A673 (cell line): ENCODE measurements around the gene LCE7A. TPM values are rescaled to one million over a fixed set of nuclear protein-coding genes. Genes with fewer than 3 reads are reported as not detected.

ENCODE experiments used
- BruUV-seq: library from RNA; stranded (reverse); fragments of 400-500 nt; replicated peaks from 2 replicates; lab custom pipeline; 2021; lab: Mats Ljungman, UMichigan
- CTCF ChIA-PET: fragments of 300-600 bp; sonication (Branson Sonifier 250); formaldehyde crosslinking; loops from one replicate; lab custom pipeline; 2022; ENCODE audit warnings: antibody characterized with exemption; lab: Charles Lee
- POLR2A ChIA-PET: fragments of 300-600 bp; sonication (Branson Sonifier 250); formaldehyde crosslinking; loops from one replicate; lab custom pipeline; 2022; ENCODE audit warnings: antibody characterized with exemption; ENCODE audit not compliant: low non-redundant PET; lab: Charles Lee
- DNase-seq: peaks from one replicate; pipeline ENCODE4 v3.0.0-alpha.2; 2015; ENCODE audit warnings: low spot score
- H3K27ac ChIP-seq: fragments of 200-600 bp; sonication (generic); 2 replicates; pipeline ENCODE4 v1.5.1; 2016; ENCODE audit warnings: mixed run types, low read depth, mild to moderate bottlenecking, mixed read lengths, antibody characterized with exemption, low read length; ENCODE audit not compliant: poor library complexity, severe bottlenecking
- H3K27me3 ChIP-seq: fragments of 200-600 bp; sonication (generic); replicated peaks from 2 replicates; pipeline ENCODE4 v1.6.1; 2017; ENCODE audit warnings: mixed run types, low read depth, mild to moderate bottlenecking, mixed read lengths, antibody characterized with exemption, low read length; ENCODE audit not compliant: insufficient read depth, poor library complexity
- H3K36me3 ChIP-seq: fragments of 200-600 bp; sonication (generic); 2 replicates; pipeline ENCODE4 v1.6.1; 2016; ENCODE audit warnings: mixed run types, mild to moderate bottlenecking, mixed read lengths, antibody characterized with exemption, low read length; ENCODE audit not compliant: insufficient read depth, poor library complexity, severe bottlenecking
- H3K4me1 ChIP-seq: fragments of 200-600 bp; sonication (generic); 2 replicates; pipeline ENCODE4 v1.6.1; 2017; ENCODE audit warnings: mixed run types, mild to moderate bottlenecking, mixed read lengths, antibody characterized with exemption, low read length; ENCODE audit not compliant: insufficient read depth, poor library complexity, severe bottlenecking
- H3K4me3 ChIP-seq: fragments of 200-600 bp; sonication (generic); 2 replicates; pipeline ENCODE4 v1.5.1; 2016; ENCODE audit warnings: low read depth, mixed run types, mild to moderate bottlenecking, mixed read lengths, low read length; ENCODE audit not compliant: poor library complexity, severe bottlenecking
- H3K9me3 ChIP-seq: fragments of 200-600 bp; sonication (generic); 2 replicates; pipeline ENCODE4 v1.6.1; 2016; ENCODE audit warnings: mixed run types, low read depth, mild to moderate bottlenecking, mixed read lengths, antibody characterized with exemption, low read length; ENCODE audit not compliant: poor library complexity, severe bottlenecking
- EZH2 ChIP-seq: fragments of 200-600 bp; sonication (generic); IDR thresholded peaks from 2 replicates; pipeline ENCODE4 v1.6.1; 2017; ENCODE audit warnings: borderline replicate concordance, low read depth, mild to moderate bottlenecking, mixed read lengths, antibody characterized with exemption, low read length; ENCODE audit not compliant: poor library complexity, severe bottlenecking
- intact Hi-C: fragments of 100-400 bp; cut with micrococcal nuclease; formaldehyde crosslinking; loops from one replicate; pipeline ENCODE4 v1.10.0; 2022; ENCODE audit not compliant: unreplicated experiment
- total RNA-seq: library from RNA; stranded (reverse); gene quantifications from 2 replicates; pipeline ENCODE4 v1.2.3, GENCODE V29; 2021
- TF ChIP-seq, protein P1 (sequence below): fragments of 300-800, 200-600 bp; sonication (generic); conservative IDR thresholded peaks from 2 replicates; pipeline ENCODE4 v1.5.1; 2017; ENCODE audit warnings: low read depth, mild to moderate bottlenecking, antibody characterized with exemption, low read length, moderate library complexity, mixed read lengths

LCE7A gene
- total RNA-seq, 1 experiment from 2014 or later = not detected

DNA sequence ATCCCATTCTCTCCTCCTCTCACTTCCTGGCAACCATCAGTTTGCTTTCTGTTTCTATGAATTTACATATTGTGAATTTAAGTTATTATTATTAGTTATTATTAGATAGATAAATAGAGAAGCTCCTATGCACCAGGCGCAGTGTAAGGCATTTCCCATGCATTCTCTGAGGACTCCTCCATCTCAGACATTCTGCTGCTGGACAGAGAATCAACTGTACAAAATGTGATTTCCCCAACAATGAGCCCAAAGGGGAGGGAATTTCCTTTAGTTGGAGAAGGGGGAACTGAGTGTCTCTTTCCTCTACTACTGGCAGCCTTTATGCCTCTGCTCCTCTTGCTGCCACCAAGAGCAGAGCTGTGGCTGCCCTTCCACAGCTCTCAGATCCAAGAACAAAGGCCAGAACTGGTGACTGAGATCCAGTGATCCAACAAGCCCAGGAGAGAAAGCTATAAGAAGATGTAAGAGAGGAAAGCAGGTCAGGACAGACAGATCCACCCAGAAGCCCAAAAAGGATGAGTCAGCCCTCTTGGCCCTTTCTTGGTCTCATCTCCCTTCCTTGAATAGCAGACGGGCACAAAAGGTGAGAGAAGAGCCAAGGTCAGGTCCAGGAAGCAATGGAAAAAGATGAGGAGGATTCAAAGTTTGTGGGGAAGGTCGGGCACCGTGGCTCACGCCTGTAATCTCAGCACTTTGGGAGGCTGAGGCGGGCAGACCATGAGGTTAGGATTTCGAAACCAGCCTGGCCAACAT lies 45.1 kb downstream of the LCE7A start:
- intact Hi-C loops = no loop called here
- Histone ChIP-seq H3K4me1 (no peaks in the 10 kb centered on the region), H3K27ac (no peak overlapping the region), H3K4me3 (no peak overlapping the region), H3K27me3 (peaks cover 47% of the 10 kb centered on the region), H3K36me3 (no peaks in the 10 kb centered on the region), H3K9me3 (no peaks in the 10 kb centered on the region)
- no peak for DNase-seq
- no peak for TF ChIP-seq EZH2
- TF ChIP-seq, protein P1, sequence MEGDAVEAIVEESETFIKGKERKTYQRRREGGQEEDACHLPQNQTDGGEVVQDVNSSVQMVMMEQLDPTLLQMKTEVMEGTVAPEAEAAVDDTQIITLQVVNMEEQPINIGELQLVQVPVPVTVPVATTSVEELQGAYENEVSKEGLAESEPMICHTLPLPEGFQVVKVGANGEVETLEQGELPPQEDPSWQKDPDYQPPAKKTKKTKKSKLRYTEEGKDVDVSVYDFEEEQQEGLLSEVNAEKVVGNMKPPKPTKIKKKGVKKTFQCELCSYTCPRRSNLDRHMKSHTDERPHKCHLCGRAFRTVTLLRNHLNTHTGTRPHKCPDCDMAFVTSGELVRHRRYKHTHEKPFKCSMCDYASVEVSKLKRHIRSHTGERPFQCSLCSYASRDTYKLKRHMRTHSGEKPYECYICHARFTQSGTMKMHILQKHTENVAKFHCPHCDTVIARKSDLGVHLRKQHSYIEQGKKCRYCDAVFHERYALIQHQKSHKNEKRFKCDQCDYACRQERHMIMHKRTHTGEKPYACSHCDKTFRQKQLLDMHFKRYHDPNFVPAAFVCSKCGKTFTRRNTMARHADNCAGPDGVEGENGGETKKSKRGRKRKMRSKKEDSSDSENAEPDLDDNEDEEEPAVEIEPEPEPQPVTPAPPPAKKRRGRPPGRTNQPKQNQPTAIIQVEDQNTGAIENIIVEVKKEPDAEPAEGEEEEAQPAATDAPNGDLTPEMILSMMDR = no peak
- ChIA-PET CTCF (no interaction called here), POLR2A (no interaction called here)
- BruUV-seq = no TSS peak

DNA sequence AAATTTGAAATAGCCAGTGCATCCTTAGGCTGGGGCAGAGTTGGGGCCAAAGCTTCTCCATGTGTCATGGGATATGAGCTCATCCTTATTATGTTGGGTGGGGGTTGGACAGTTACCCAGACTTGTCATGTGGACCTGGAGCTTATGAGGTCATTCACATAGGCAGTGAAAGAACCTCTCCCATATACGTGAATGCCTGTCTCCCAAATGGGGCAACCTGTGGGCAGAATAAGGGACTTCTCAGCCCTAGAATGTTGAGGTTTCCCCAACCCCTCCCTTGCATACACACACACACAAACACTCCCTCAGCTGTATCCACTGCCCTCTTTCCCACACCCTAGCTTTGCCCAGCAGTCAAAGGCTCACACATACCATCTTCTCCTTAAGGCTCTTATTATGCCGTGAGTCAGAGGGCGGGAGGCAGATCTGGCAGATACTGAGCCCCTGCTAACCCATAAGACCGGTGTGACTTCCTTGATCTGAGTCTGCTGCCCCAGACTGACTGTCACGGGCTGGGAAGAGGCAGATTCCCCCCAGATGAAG lies 46.3 kb downstream of the LCE7A start:
- intact Hi-C loops = no loop called here
- Histone ChIP-seq H3K36me3 (no peaks in the 10 kb centered on the region), H3K4me3 (no peak overlapping the region), H3K4me1 (no peaks in the 10 kb centered on the region), H3K9me3 (no peaks in the 10 kb centered on the region), H3K27me3 (peaks cover 39% of the 10 kb centered on the region), H3K27ac (no peak overlapping the region)
- ChIA-PET CTCF (no interaction called here), POLR2A (no interaction called here)
- no TSS peak for BruUV-seq
- no peak for DNase-seq
- TF ChIP-seq, protein P1 = no peak
- TF ChIP-seq EZH2 = no peak

DNA sequence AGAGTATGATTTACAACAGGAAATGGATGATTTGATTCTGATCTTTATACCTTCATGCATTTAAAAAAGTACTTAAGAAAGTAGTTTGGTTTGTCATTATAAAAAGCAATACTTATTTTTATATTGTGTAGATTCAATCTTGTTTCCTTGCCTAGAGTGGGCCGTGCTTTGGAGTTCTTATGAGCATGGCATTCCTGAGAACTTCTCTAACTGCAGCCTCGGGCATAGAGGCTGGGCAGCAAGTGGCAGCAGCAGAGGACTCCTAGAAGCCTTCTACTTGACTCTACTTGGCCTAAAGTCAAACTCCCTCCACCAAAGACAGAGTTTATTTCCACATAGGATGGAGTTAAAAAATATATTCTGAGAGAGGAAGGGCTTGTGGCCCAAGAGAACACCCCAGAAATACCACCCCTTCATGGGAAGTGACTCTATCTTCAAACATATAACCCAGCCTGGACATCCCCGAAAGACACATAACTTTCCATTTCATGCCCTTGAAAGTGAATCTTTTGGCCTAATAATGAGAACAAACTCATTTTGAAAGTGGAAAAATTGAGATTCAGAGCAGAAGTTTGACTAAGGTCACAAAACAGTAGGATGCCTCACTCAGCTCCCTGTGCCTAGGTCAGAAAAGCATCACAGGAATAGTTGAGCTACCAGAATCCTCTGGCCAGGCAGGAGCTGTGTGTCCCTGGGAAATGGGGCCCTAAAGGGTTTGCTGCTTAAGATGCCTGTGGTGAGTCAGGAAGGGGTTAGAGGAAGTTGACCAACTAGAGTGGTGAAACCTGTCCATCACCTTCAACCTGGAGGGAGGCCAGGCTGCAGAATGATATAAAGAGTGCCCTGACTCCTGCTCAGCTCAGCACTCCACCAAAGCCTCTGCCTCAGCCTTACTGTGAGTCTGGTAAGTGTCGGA lies 48.1 kb downstream of the LCE7A start, which contains the start of gene IVL:
TSS of gene IVL (plus strand) at position 861 of the 916 bp plus-strand sequence. CDS start 1,252 bp downstream, outside the sequence.
- ChIA-PET POLR2A (no interaction called here), CTCF (no interaction called here)
- intact Hi-C loops = no loop called here

More for the DNA sequence above, 48.1 kb downstream of the LCE7A start, which contains the start of gene IVL:
- Histone ChIP-seq H3K36me3 (no peaks in the 10 kb centered on the region), H3K4me3 (no peak within 1 kb of the TSS), H3K27me3 (peaks cover 44% of the 10 kb centered on the region), H3K9me3 (no peaks in the 10 kb centered on the region), H3K4me1 (no peaks in the 10 kb centered on the region), H3K27ac (no peak within 1 kb of the TSS)
- TF ChIP-seq EZH2 = no peak
- TF ChIP-seq, protein P1 = no peak
- BruUV-seq = no TSS peak
- peak; percentile 0 for DNase-seq
